SK-N-MC (cell line): ENCODE data around the gene HOXC4.
A peak's percentile ranks its signal among the peaks of the same experiment; 100 is the strongest.

Experiments
- DNase-seq: peaks from one replicate; pipeline ENCODE4 v3.0.0-alpha.2; 2011; ENCODE audit warnings: low read depth, low spot score
- H3K27ac ChIP-seq: fragments of 200-600 bp; sonication (generic); 2 replicates; pipeline ENCODE4 v1.5.1; 2016; ENCODE audit warnings: mixed run types
- H3K36me3 ChIP-seq: fragments of 200-600 bp; sonication (generic); 2 replicates; pipeline ENCODE4 v1.6.1; 2017; ENCODE audit warnings: antibody characterized with exemption, low read length, mixed read lengths; ENCODE audit not compliant: insufficient read depth
- H3K4me3 ChIP-seq: fragments of 200-600 bp; sonication (generic); 2 replicates; pipeline ENCODE4 v1.5.1; 2016
- H3K9ac ChIP-seq: fragments of 200-600 bp; sonication (generic); 2 replicates; pipeline ENCODE4 v1.8.0; 2017; ENCODE audit warnings: mixed run types, mixed read lengths; ENCODE audit not compliant: insufficient read length
- H3K9me3 ChIP-seq: fragments of 200-600 bp; sonication (generic); 2 replicates; pipeline ENCODE4 v1.6.1; 2017; ENCODE audit warnings: low read depth, mild to moderate bottlenecking, antibody characterized with exemption, low read length, moderate library complexity, mixed read lengths
- EZH2 ChIP-seq: fragments of 200-600 bp; sonication (generic); IDR thresholded peaks from one replicate; pipeline ENCODE4 v1.6.1; 2017; ENCODE audit warnings: antibody characterized with exemption
- FOXP2 ChIP-seq: optimal IDR thresholded peaks from 2 replicates; pipeline ENCODE3; 2011; ENCODE audit warnings: mild to moderate bottlenecking, moderate library complexity; ENCODE audit not compliant: insufficient read depth; ENCODE audit errors: extremely low read length, control extremely low read depth
- POLR2AphosphoS5 ChIP-seq: IDR thresholded peaks from 2 replicates; pipeline ENCODE4 v1.6.1; 2012; ENCODE audit warnings: mild to moderate bottlenecking, low read depth, low read length, borderline replicate concordance

HOXC4 gene

GRCh38 chr12:54015018-54015931, 38.4 kb upstream of the HOXC4 start:
- no peak overlapping the region for H3K4me3 ChIP-seq
- no peak for TF ChIP-seq POLR2AphosphoS5

DNA sequence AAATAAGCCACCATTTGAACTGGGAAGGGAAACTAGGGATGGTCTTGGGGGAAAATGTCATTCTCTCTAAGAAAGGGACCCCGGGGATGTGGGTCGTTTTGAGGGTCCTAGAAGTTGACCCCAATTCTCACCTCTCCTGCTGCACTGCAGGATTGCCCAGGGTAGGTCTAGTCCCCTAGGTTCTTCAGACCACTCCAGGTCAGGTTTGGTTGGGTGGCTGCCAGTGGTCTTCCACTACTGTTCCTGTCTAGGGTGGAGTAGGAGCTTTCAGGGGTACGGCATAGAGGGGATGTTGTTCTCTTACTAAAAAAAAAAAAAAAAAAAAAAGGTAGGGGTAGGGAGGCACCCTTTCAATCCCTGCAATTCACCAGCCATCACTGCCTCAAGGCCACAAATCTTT, 37.6 kb upstream of the HOXC4 start:
- peak overlapping the region; percentile 95 for H3K27ac ChIP-seq
- H3K4me3 ChIP-seq: peak overlapping the region; percentile 95
- TF ChIP-seq EZH2: no peak
- TF ChIP-seq POLR2AphosphoS5: no peak
- no peak for TF ChIP-seq FOXP2
- H3K36me3 ChIP-seq: no peaks in the 10 kb centered on the region
- H3K9me3 ChIP-seq: no peaks in the 10 kb centered on the region
- no peak for DNase-seq
- H3K9ac ChIP-seq: peak overlapping the region; percentile 78

More at GRCh38 chr12:54015018-54015931, 38.4 kb upstream of the HOXC4 start:
- DNase-seq: no peak
- no peak overlapping the region for H3K9ac ChIP-seq
- no peaks in the 10 kb centered on the region for H3K36me3 ChIP-seq
- H3K27ac ChIP-seq: peak overlapping the region; percentile 95
- H3K9me3 ChIP-seq: no peaks in the 10 kb centered on the region

DNA sequence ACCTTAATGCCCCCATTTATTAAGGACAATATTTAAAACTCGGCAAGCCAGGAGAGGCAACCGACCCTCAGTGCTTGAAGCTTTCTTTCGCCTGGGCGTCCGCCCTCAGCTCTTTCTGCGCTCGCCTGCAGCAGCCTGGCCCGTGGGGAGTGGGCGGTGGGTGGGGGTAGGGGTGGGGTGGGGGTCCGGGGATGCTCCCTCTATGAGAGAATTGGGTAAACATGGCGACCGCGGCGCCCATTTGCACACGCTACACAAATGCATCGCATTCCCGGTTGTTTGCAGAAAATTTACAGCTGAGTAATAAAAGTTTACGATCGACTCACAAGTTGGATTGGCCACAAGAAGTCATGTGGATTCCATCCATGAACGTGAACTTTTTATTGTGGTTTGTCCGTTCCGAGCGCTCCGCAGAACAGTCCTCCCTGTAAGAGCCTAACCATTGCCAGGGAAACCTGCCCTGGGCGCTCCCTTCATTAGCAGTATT, 37.1 kb upstream of the HOXC4 start:
- peak overlapping the region; percentile 95 for H3K4me3 ChIP-seq
- TF ChIP-seq POLR2AphosphoS5: peak; percentile 75
- no peak for TF ChIP-seq FOXP2
- no peak for TF ChIP-seq EZH2
- peak overlapping the region; percentile 78 for H3K9ac ChIP-seq
- H3K9me3 ChIP-seq: no peaks in the 10 kb centered on the region
- no peaks in the 10 kb centered on the region for H3K36me3 ChIP-seq
- peak overlapping the region; percentile 95 for H3K27ac ChIP-seq
- DNase-seq: no peak

- H3K9ac ChIP-seq: peak overlapping the region; percentile 70
- no peak for DNase-seq
- H3K36me3 ChIP-seq: no peaks in the 10 kb centered on the region
- H3K4me3 ChIP-seq: peak overlapping the region; percentile 95
- H3K27ac ChIP-seq: peak overlapping the region; percentile 95
- TF ChIP-seq EZH2: no peak
- no peak for TF ChIP-seq FOXP2
- no peak; the same call in 1 of the 2 replicates for TF ChIP-seq POLR2AphosphoS5
- no peaks in the 10 kb centered on the region for H3K9me3 ChIP-seq
Measured at GRCh38 chr12:54017027-54017788, 36.4 kb upstream of the HOXC4 start.

GRCh38 chr12:54017878-54018467, 35.7 kb upstream of the HOXC4 start:
- H3K27ac ChIP-seq: peak overlapping the region; percentile 96

DNA sequence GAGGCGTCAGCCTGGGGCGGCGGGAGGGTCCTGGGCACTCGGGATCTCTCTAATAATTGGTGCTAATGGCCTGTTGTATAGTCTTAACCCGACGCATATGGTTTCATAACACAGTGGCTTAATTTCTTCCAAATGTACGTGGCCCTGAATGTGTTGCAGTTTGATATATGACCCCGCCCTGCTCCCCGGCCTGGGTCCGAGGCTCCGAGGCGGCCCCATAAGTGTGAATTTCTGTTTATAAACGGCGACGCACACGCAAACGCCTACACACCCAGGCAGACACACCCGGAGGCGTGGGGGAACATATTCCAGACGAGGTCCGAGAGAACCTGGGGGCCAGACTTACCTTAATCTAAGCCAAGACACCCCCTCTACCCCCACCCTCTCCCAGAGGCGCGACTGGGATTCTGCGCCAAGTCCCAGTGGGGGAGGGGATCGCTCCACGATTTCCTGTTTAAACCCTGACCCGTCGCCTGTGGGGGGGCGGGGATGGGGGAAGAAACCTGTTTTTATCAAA, 35.1 kb upstream of the HOXC4 start:
- peak overlapping the region; percentile 96 for H3K27ac ChIP-seq
- H3K9me3 ChIP-seq: no peaks in the 10 kb centered on the region
- DNase-seq: no peak
- H3K4me3 ChIP-seq: peak overlapping the region; percentile 95
- TF ChIP-seq FOXP2: no peak
- TF ChIP-seq POLR2AphosphoS5: peak; percentile 45; the same call in 1 of the 2 replicates
- no peak for TF ChIP-seq EZH2
- H3K36me3 ChIP-seq: no peaks in the 10 kb centered on the region
- H3K9ac ChIP-seq: peak overlapping the region; percentile 93

More at GRCh38 chr12:54017878-54018467, 35.7 kb upstream of the HOXC4 start:
- H3K36me3 ChIP-seq: no peaks in the 10 kb centered on the region
- H3K4me3 ChIP-seq: peak overlapping the region; percentile 95
- H3K9me3 ChIP-seq: no peaks in the 10 kb centered on the region
- H3K9ac ChIP-seq: peak overlapping the region; percentile 93
- DNase-seq: peak; percentile 82
- peak; percentile 44 for TF ChIP-seq POLR2AphosphoS5
- TF ChIP-seq FOXP2: no peak
- no peak for TF ChIP-seq EZH2

GRCh38 chr12:54019091-54019811, 34.4 kb upstream of the HOXC4 start:
- peak overlapping the region; percentile 96 for H3K27ac ChIP-seq

More at GRCh38 chr12:54019091-54019811, 34.4 kb upstream of the HOXC4 start:
- TF ChIP-seq EZH2: no peak
- TF ChIP-seq POLR2AphosphoS5: peak; percentile 11; the same call in 1 of the 2 replicates
- peak overlapping the region; percentile 95 for H3K4me3 ChIP-seq
- no peak for DNase-seq
- peak overlapping the region; percentile 99 for H3K9ac ChIP-seq
- no peaks in the 10 kb centered on the region for H3K36me3 ChIP-seq
- H3K9me3 ChIP-seq: no peaks in the 10 kb centered on the region
